HCT116 (cell line): ENCODE measurements around the gene STK39. TPM values are rescaled to one million over a fixed set of nuclear protein-coding genes. Genes with fewer than 3 reads are reported as not detected.

Experiments used
- ATAC-seq: fragments of 200-7000 bp; cut with Tn5 transposase; 2 replicates; pipeline ENCODE4 v1.9.1; 2020; ENCODE audit warnings: mild to moderate bottlenecking, moderate library complexity
- BruUV-seq: library from RNA; stranded (reverse); fragments of 400-500 nt; replicated peaks from 2 replicates; lab custom pipeline; 2021; lab: Mats Ljungman, UMichigan
- CTCF ChIA-PET: fragments of 300-600 bp; sonication (Branson Sonifier 250); formaldehyde crosslinking; loops from one replicate; lab custom pipeline; 2021; ENCODE audit warnings: antibody characterized with exemption; lab: Charles Lee
- POLR2A ChIA-PET: fragments of 300-600, 350-600 bp; sonication (Branson Sonifier 250); formaldehyde crosslinking; loops from one replicate; lab custom pipeline; 2021; ENCODE audit warnings: antibody characterized with exemption; lab: Charles Lee
- RAD21 ChIA-PET, 2 experiments: fragments of 300-600 bp; sonication (Branson Sonifier 250); formaldehyde crosslinking; loops; one replicate each; lab custom pipeline; 2023; ENCODE audit warnings: low total read pairs in 2 of 2; ENCODE audit not compliant: uncharacterized antibody in 2 of 2, unreplicated experiment in 2 of 2, low non-redundant PET in 1 of 2; lab: Charles Lee
- DNase-seq: peaks from one replicate; pipeline ENCODE4 v3.0.0-alpha.2; 2010; ENCODE audit warnings: low read depth, low spot score
- H2AFZ ChIP-seq: fragments of 200-600 bp; shearing (Covaris generic), sonication (generic); 2 replicates; pipeline ENCODE4 v1.6.1; 2017; ENCODE audit warnings: low read depth, mixed run types, mixed read lengths, antibody characterized with exemption, low read length; ENCODE audit not compliant: poor library complexity, severe bottlenecking
- H3K27ac ChIP-seq: 2 replicates; pipeline ENCODE4 v1.5.1; 2012; ENCODE audit warnings: low read depth, low read length
- H3K27me3 ChIP-seq: fragments of 200-600 bp; sonication (generic); 2 replicates; pipeline ENCODE4 v1.6.1; 2016; ENCODE audit warnings: mixed run types, low read length, mixed read lengths; ENCODE audit not compliant: insufficient read depth
- H3K36me3 ChIP-seq, 2 experiments: fragments of 200-500 bp in 1 of 2; fragments of 200-600 bp in 1 of 2; sonication (Bioruptor generic) in 1 of 2; sonication (generic) in 1 of 2; 2 replicates each; pipeline versions ENCODE4 v1.5.1 to v1.6.1; 2014 to 2016; ENCODE audit warnings: low read length in 2 of 2, inconsistent platforms in 1 of 2, mixed read lengths in 1 of 2, mixed run types in 1 of 2; ENCODE audit not compliant: insufficient read depth in 2 of 2, control insufficient read depth in 1 of 2
- H3K4me1 ChIP-seq, 2 experiments: fragments of 200-600 bp in 1 of 2; sonication (generic) in 1 of 2; 2 replicates each; pipeline versions ENCODE4 v1.5.1 to v1.6.1; 2012 to 2017; ENCODE audit warnings: low read length in 2 of 2, inconsistent platforms in 1 of 2, mild to moderate bottlenecking in 1 of 2, mixed read lengths in 1 of 2, mixed run types in 1 of 2, moderate library complexity in 1 of 2; ENCODE audit not compliant: insufficient read depth in 2 of 2, control insufficient read depth in 1 of 2
- H3K4me2 ChIP-seq: fragments of 200-600 bp; sonication (generic); 2 replicates; pipeline ENCODE4 v1.6.1; 2017; ENCODE audit warnings: mixed run types, low read length, mixed read lengths
- H3K4me3 ChIP-seq, 2 experiments: fragments of 200-600 bp in 1 of 2; sonication (generic) in 1 of 2; replicated peaks in 1 of 2; 2 replicates each; pipeline ENCODE4 v1.5.1; 2011 to 2016; ENCODE audit warnings: low read length in 2 of 2, control low read depth in 1 of 2, low read depth in 1 of 2, mild to moderate bottlenecking in 1 of 2, mixed read lengths in 1 of 2, mixed run types in 1 of 2
- H3K79me2 ChIP-seq: fragments of 200-600 bp; sonication (generic); 2 replicates; pipeline ENCODE4 v1.6.1; 2017; ENCODE audit warnings: mild to moderate bottlenecking, mixed run types, low read length, moderate library complexity, mixed read lengths; ENCODE audit not compliant: insufficient read depth
- H3K9ac ChIP-seq: fragments of 200-600 bp; sonication (generic); 2 replicates; pipeline ENCODE4 v1.6.1; 2016; ENCODE audit warnings: low read length, mixed read lengths
- H3K9me2 ChIP-seq: fragments of 200-600 bp; sonication (generic), shearing (Covaris generic); 2 replicates; pipeline ENCODE4 v1.6.1; 2017; ENCODE audit warnings: mixed run types, mild to moderate bottlenecking, moderate library complexity; ENCODE audit not compliant: insufficient read depth
- H3K9me3 ChIP-seq, 2 experiments: fragments of 200-500 bp in 1 of 2; fragments of 200-600 bp in 1 of 2; sonication (Bioruptor generic) in 1 of 2; sonication (generic) in 1 of 2; 2 replicates each; pipeline ENCODE4 v1.6.1; 2014 to 2017; ENCODE audit warnings: low read length in 2 of 2, mixed read lengths in 2 of 2, inconsistent platforms in 1 of 2, low read depth in 1 of 2, mild to moderate bottlenecking in 1 of 2, mixed run types in 1 of 2, moderate library complexity in 1 of 2; ENCODE audit not compliant: control insufficient read depth in 1 of 2, insufficient read depth in 1 of 2
- H4K20me1 ChIP-seq: fragments of 200-600 bp; sonication (generic), shearing (Covaris generic); 2 replicates; pipeline ENCODE4 v1.6.1; 2017; ENCODE audit warnings: mixed run types, mild to moderate bottlenecking, moderate library complexity; ENCODE audit not compliant: insufficient read depth
- CBX3 ChIP-seq: IDR thresholded peaks from 2 replicates; pipeline ENCODE4 v1.6.1; 2012; ENCODE audit warnings: low read depth
- CEBPB ChIP-seq: IDR thresholded peaks from 2 replicates; pipeline ENCODE4 v1.6.1; 2012; ENCODE audit warnings: low read depth
- EZH2phosphoT487 ChIP-seq: fragments of 200-600 bp; IDR thresholded peaks from 2 replicates; pipeline ENCODE4 v1.6.1; 2018; ENCODE audit warnings: antibody characterized with exemption, borderline replicate concordance
- FOSL1 ChIP-seq: IDR thresholded peaks from 2 replicates; pipeline ENCODE4 v1.6.1; 2012; ENCODE audit warnings: low read depth
- RAD21 ChIP-seq: IDR thresholded peaks from 2 replicates; pipeline ENCODE4 v1.6.1; 2012; ENCODE audit warnings: low read depth, mild to moderate bottlenecking
- TCF7L2 ChIP-seq: IDR thresholded peaks from 2 replicates; pipeline ENCODE4 v1.7.0; 2011; ENCODE audit warnings: borderline replicate concordance, inconsistent platforms; ENCODE audit not compliant: insufficient read depth, insufficient read length; ENCODE audit errors: extremely low read depth
- YY1 ChIP-seq: IDR thresholded peaks from 2 replicates; pipeline ENCODE4 v1.6.1; 2011; ENCODE audit warnings: low read length, low read depth, moderate library complexity, mild to moderate bottlenecking; ENCODE audit not compliant: insufficient replicate concordance; ENCODE audit errors: extremely low read depth
- ZFX ChIP-seq: fragments of 450-650 bp; IDR thresholded peaks from 2 replicates; pipeline ENCODE4 v1.6.1; 2017
- intact Hi-C: fragments of 100-400 bp; cut with micrococcal nuclease; formaldehyde crosslinking; loops from 2 replicates; pipeline ENCODE4 v1.10.0; 2022
- total RNA-seq: library from RNA; stranded (reverse); gene quantifications from one replicate; pipeline ENCODE4 v1.2.1, GENCODE V29; 2021; ENCODE audit not compliant: unreplicated experiment
- TF ChIP-seq, protein P1 (sequence below): IDR thresholded peaks from 2 replicates; pipeline ENCODE4 v1.6.1; 2012
- TF ChIP-seq, protein P2 (sequence below): IDR thresholded peaks from 2 replicates; pipeline ENCODE4 v1.6.1; 2011; ENCODE audit warnings: mild to moderate bottlenecking, low read length, moderate library complexity; ENCODE audit not compliant: insufficient replicate concordance; ENCODE audit errors: extremely low read depth

STK39 gene
- total RNA-seq, 1 experiment from 2014 or later = 118 TPM

DNA sequence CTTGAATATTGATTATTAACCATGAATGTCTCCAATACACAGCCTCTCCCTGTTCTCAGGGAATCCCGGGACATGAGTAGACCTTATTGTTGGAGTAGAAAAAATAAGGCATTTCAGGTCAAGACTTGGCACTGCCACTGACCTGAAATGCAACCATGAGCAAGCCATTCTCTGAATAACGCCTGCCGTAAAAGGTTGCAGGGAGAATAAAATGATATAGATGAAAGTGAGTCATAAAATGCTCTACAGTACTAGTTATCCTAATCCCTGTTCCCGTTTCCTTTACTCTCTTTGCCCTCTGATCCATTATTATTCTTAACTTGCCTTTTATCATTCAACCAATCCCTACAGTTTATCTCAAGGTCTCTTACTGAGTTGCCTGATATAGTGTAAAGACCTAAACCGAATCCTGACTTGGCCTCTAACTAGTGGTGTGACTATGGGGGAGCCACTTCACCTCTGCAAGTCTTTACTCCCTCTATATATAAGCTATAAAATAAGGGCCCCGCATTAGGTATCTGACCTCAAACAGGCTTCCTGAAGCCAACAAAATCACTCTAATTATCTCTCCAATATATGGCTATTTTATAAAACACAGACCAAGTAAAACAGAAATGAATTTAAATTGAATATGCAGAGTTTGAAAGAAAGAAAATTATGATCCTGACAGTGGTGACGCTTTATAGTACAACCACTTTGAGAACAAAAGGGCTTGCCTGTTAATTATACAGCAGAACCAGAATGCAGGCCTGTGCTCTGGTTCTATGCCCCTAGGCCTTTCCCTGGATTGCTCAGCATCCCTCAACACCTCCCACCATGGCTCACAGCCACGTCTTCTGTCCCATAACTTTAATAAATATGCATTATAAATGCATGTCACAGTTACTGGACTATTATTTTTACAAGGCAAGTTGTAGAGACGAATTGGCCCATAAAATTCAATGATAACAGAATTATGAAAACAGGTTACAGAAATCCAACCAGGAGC lies 183.1 kb downstream of the STK39 start:
- ChIA-PET RAD21 (no interaction called here), POLR2A (no interaction called here), CTCF (no interaction called here)
- Histone ChIP-seq H3K27ac (no peak overlapping the region), H3K9me3 (no peaks in the 10 kb centered on the region), H2AFZ (no peak overlapping the region), H4K20me1 (peaks cover 11% of the 10 kb centered on the region), H3K9me2 (no peaks in the 10 kb centered on the region), H3K27me3 (no peaks in the 10 kb centered on the region), H3K4me3 (no peak overlapping the region), H3K4me2 (no peak overlapping the region), H3K4me1 (no peaks in the 10 kb centered on the region), H3K36me3 (peaks cover 0 to 41% of the 10 kb centered on the region in 2 experiments; a peak in 2 of 4 replicates), H3K9ac (no peak overlapping the region), H3K79me2 (peaks cover 40% of the 10 kb centered on the region; the same call in 1 of the 2 replicates)
- DNase-seq = no peak
- no peak for ATAC-seq
- intact Hi-C loops = no loop called here
- no TSS peak for BruUV-seq
- TF ChIP-seq FOSL1 (no peak), EZH2phosphoT487 (no peak), RAD21 (no peak), CBX3 (no peak), TCF7L2 (no peak), YY1 (no peak), CEBPB (no peak), ZFX (no peak)
- TF ChIP-seq, protein P1, sequence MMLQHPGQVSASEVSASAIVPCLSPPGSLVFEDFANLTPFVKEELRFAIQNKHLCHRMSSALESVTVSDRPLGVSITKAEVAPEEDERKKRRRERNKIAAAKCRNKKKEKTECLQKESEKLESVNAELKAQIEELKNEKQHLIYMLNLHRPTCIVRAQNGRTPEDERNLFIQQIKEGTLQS = no peak
- TF ChIP-seq, protein P2, sequence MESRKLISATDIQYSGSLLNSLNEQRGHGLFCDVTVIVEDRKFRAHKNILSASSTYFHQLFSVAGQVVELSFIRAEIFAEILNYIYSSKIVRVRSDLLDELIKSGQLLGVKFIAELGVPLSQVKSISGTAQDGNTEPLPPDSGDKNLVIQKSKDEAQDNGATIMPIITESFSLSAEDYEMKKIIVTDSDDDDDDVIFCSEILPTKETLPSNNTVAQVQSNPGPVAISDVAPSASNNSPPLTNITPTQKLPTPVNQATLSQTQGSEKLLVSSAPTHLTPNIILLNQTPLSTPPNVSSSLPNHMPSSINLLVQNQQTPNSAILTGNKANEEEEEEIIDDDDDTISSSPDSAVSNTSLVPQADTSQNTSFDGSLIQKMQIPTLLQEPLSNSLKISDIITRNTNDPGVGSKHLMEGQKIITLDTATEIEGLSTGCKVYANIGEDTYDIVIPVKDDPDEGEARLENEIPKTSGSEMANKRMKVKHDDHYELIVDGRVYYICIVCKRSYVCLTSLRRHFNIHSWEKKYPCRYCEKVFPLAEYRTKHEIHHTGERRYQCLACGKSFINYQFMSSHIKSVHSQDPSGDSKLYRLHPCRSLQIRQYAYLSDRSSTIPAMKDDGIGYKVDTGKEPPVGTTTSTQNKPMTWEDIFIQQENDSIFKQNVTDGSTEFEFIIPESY = no peak
